ENCODE measurements around the gene MAGEA6.
"Not testable (repeated sequence)": the region's sequence is repeated elsewhere in the genome, so short reads cannot be mapped to it uniquely, and the experiment has no call there.

The MAGEA6 gene

GRCh38 chrX:152769549-152770289 is at the start of gene MAGEA6:
MAGEA6 (minus strand) TSS chrX:152769689; CDS start chrX:152767650, 2,039 bp downstream.
- not testable (repeated sequence) for DNase-seq (ENCODE audit: low read depth); H3K4me3 ChIP-seq (ENCODE audit: control insufficient read depth, low read depth, low read length)

GRCh38 chrX:152819266-152819665 is 49.8 kb upstream of the MAGEA6 start:
- DNase-seq (ENCODE audit: low read depth): no peak
- TF ChIP-seq CTCF (IDR thresholded peaks at IDR 0.05; ENCODE audit: control insufficient read depth, insufficient read depth, low read depth, low read length, missing control alignments): no peak
- no peak overlapping the region for H3K4me3 ChIP-seq (ENCODE audit: control insufficient read depth, low read depth, low read length)

GRCh38 chrX:152818356-152818755 is 48.9 kb upstream of the MAGEA6 start:
- H3K4me3 ChIP-seq (ENCODE audit: control insufficient read depth, low read depth, low read length): no peak overlapping the region
- DNase-seq (ENCODE audit: low read depth): no peak
- TF ChIP-seq CTCF (IDR thresholded peaks at IDR 0.05; ENCODE audit: control insufficient read depth, insufficient read depth, low read depth, low read length, missing control alignments): no peak

- peak; percentile 63 for TF ChIP-seq CTCF (IDR thresholded peaks at IDR 0.05; ENCODE audit: control insufficient read depth, insufficient read depth, low read depth, low read length, missing control alignments)
- no peak for DNase-seq (ENCODE audit: low read depth)
- no peak overlapping the region for H3K4me3 ChIP-seq (ENCODE audit: control insufficient read depth, low read depth, low read length)
Measured at GRCh38 chrX:152817078-152817764, 47.7 kb upstream of the MAGEA6 start.

GRCh38 chrX:152814048-152814447 is 44.6 kb upstream of the MAGEA6 start:
- no peak for DNase-seq (ENCODE audit: low read depth)
- no peak overlapping the region for H3K4me3 ChIP-seq (ENCODE audit: control insufficient read depth, low read depth, low read length)
- no peak for TF ChIP-seq CTCF (IDR thresholded peaks at IDR 0.05; ENCODE audit: control insufficient read depth, insufficient read depth, low read depth, low read length, missing control alignments)

GRCh38 chrX:152813206-152813605 is 43.7 kb upstream of the MAGEA6 start:
- no peak for TF ChIP-seq CTCF (IDR thresholded peaks at IDR 0.05; ENCODE audit: control insufficient read depth, insufficient read depth, low read depth, low read length, missing control alignments)
- no peak for DNase-seq (ENCODE audit: low read depth)
- no peak overlapping the region for H3K4me3 ChIP-seq (ENCODE audit: control insufficient read depth, low read depth, low read length)

GRCh38 chrX:152810403-152810802 is 40.9 kb upstream of the MAGEA6 start:
- H3K4me3 ChIP-seq (ENCODE audit: control insufficient read depth, low read depth, low read length): no peak overlapping the region
- no peak for TF ChIP-seq CTCF (IDR thresholded peaks at IDR 0.05; ENCODE audit: control insufficient read depth, insufficient read depth, low read depth, low read length, missing control alignments)
- DNase-seq (ENCODE audit: low read depth): no peak

Measured in AG09309 (cell line).